Spleen (tissue), 11 donors: ENCODE data around the gene ME2. TPM values are rescaled to one million over a fixed set of nuclear protein-coding genes. Genes with fewer than 3 reads are reported as not detected.
"Not testable (repeated sequence)": the region's sequence is repeated elsewhere in the genome, so short reads cannot be mapped to it uniquely, and the experiment has no call there.

Source experiments
- DNase-seq: peaks from one replicate; pipeline ENCODE4 v3.0.0-alpha.2; 2020
- H3K27ac ChIP-seq, 8 donors: fragments of 200-600 bp; sonication (generic) in 7 of 8; 1 replicate in 4 of 8; 2 replicates in 4 of 8; pipeline versions ENCODE4 v1.5.0 to v1.8.0; 2016 to 2021; ENCODE audit warnings: inconsistent platforms in 4 of 8, mild to moderate bottlenecking in 4 of 8, moderate library complexity in 1 of 8
- H3K27me3 ChIP-seq, 7 donors: fragments of 200-600 bp; sonication (generic) in 6 of 7; replicated peaks in 1 of 7; 1 replicate in 4 of 7; 2 replicates in 3 of 7; pipeline versions ENCODE4 v1.5.0 to v1.8.0; 2016 to 2021; ENCODE audit warnings: inconsistent platforms in 3 of 7, mild to moderate bottlenecking in 1 of 7
- H3K36me3 ChIP-seq, 6 donors: fragments of 200-600 bp; sonication (generic) in 5 of 6; 1 replicate in 4 of 6; 2 replicates in 2 of 6; pipeline versions ENCODE4 v1.5.0 to v1.8.0; 2016 to 2021; ENCODE audit warnings: inconsistent platforms in 2 of 6
- H3K4me1 ChIP-seq, 6 donors: fragments of 200-600 bp; sonication (generic) in 5 of 6; 1 replicate in 3 of 6; 2 replicates in 3 of 6; pipeline versions ENCODE4 v1.5.0 to v1.8.0; 2016 to 2021; ENCODE audit warnings: inconsistent platforms in 3 of 6
- H3K4me3 ChIP-seq, 8 donors: fragments of 200-600 bp; sonication (generic) in 7 of 8; 1 replicate in 4 of 8; 2 replicates in 4 of 8; pipeline versions ENCODE4 v1.5.0 to v1.8.0; 2016 to 2021; ENCODE audit warnings: inconsistent platforms in 4 of 8, mild to moderate bottlenecking in 4 of 8, moderate library complexity in 2 of 8
- H3K9me3 ChIP-seq, 8 donors: fragments of 200-600 bp; sonication (generic) in 7 of 8; 1 replicate in 4 of 8; 2 replicates in 4 of 8; pipeline versions ENCODE4 v1.5.0 to v1.8.0; 2016 to 2021; ENCODE audit warnings: inconsistent platforms in 4 of 8
- CTCF ChIP-seq, 11 experiments: fragments of 200-600 bp in 7 of 11; fragments of 450-650 bp in 4 of 11; sonication (generic) in 4 of 11; IDR thresholded peaks in 8 of 11; conservative IDR thresholded peaks in 3 of 11; 1 replicate in 7 of 11; 2 replicates in 4 of 11; pipeline versions ENCODE4 v1.4.0 to v1.8.0; 2016 to 2021; ENCODE audit warnings: antibody characterized with exemption in 11 of 11, inconsistent platforms in 4 of 11, mild to moderate bottlenecking in 1 of 11
- POLR2A ChIP-seq, 3 donors: fragments of 450-650 bp; IDR thresholded peaks; one replicate each; pipeline ENCODE4 v1.5.1; 2017; ENCODE audit warnings: antibody characterized with exemption in 3 of 3, mild to moderate bottlenecking in 1 of 3
- POLR2AphosphoS5 ChIP-seq, 3 donors: sonication (generic); formaldehyde crosslinking; IDR thresholded peaks; one replicate each; pipeline ENCODE4 v1.5.1; 2017; ENCODE audit warnings: antibody characterized with exemption in 3 of 3
- WGBS, 5 donors: extraction: QIAGEN DNeasy Blood & Tissue Kit in 3 of 5; methylation state at CpG; one replicate each; pipeline versions ENCODE4 v1.1.5 to v1.1.7; 2013 to 2018; 5-methylcytosine and 5-hydroxymethylcytosine counted together
- intact Hi-C: fragments of 100-400 bp; cut with DNase I; formaldehyde crosslinking; loops from one replicate; pipeline ENCODE4 v1.15.0; 2023; ENCODE audit warnings: low total_unique reads
- polyA plus RNA-seq, 3 donors: library from polyadenylated mRNA; stranded (reverse); fragments of 200-250 nt; gene quantifications; one replicate each; pipeline ENCODE4 v1.2.1, GENCODE V29; 2013
- total RNA-seq, 7 donors: library from RNA; depleted of rRNA in 3 of 7; stranded (reverse); fragments of >200 nt in 3 of 7; fragmentation: NEBNext Ultra II Directional in 4 of 7; extraction: Animal tissue kit (Norgen Biotek cat#: 25700) in 4 of 7; gene quantifications; one replicate each; pipeline versions ENCODE4 v1.1.0 to v1.2.1, GENCODE V29; 2016 to 2021
- donor health status: healthy with polysubstance abuse.
- donor health status: DM: no; HTN: no; CAD: no; lungs with moderate emphysema.
- donor health status: DM: no; HTN: no; CAD: no.
- donor health status: Bipolar disorder and iron deficiency.
- donor health status: healthy.
- donor health status: DM: no; HTN: no; CAD: no.
- donor health status: DM: yes; HTN: yes; CAD: no.

ME2 gene
- total and polyA plus RNA-seq, 10 donors = 25.9 to 179 (median 95.6) TPM

GRCh38 chr18:50880119-50880465 is 1.2 kb downstream of the ME2 start:
- H3K4me1 ChIP-seq = peaks cover 10 to 70% (median 45%) of the 10 kb centered on the region in 6 donors
- intact Hi-C loops = loop anchor here (5.0 kb wide), 1 partner anchor 87 kb away; the partner anchor contains the start of gene ELAC1
- no peak for TF ChIP-seq CTCF (IDR thresholded peaks at IDR 0.05 in 8 of 11, conservative IDR thresholded peaks at IDR 0.05 in 3 of 11)
- no peak for TF ChIP-seq POLR2A (IDR thresholded peaks at IDR 0.05)
- no peak for TF ChIP-seq POLR2AphosphoS5 (IDR thresholded peaks at IDR 0.05)
- no peak for DNase-seq
- H3K27me3 ChIP-seq = no peaks in the 10 kb centered on the region
- no peaks in the 10 kb centered on the region for H3K9me3 ChIP-seq
- H3K27ac ChIP-seq = peak overlapping the region in 6 of 8 donors; percentile 96 to 100 (median 98)
- WGBS, 5 donors = 14 to 19% (median 17%) methylated on average over 6 of the region's 6 CpGs
- H3K36me3 ChIP-seq = no peaks in the 10 kb centered on the region
- H3K4me3 ChIP-seq = peak overlapping the region; percentile 59 to 96 (median 73)

- H3K27me3 ChIP-seq, DNase-seq, H3K36me3 ChIP-seq, H3K9me3 ChIP-seq: not testable (repeated sequence)
- H3K4me1 ChIP-seq = peaks cover 10 to 70% (median 45%) of the 10 kb centered on the region in 6 donors
- intact Hi-C loops = loop anchor here (5.0 kb wide), 1 partner anchor 86 kb away; the partner anchor contains the start of gene ELAC1
- peak overlapping the region in 2 of 8 donors; percentile 96 to 97 for H3K27ac ChIP-seq
- WGBS, 5 donors = 83 to 93% (median 90%) methylated on average over 9 of the region's 9 CpGs
- peak in 1 of 3 donors; percentile 45 for TF ChIP-seq POLR2AphosphoS5 (IDR thresholded peaks at IDR 0.05)
- peak overlapping the region in 3 of 8 donors; percentile 70 to 96 (median 81) for H3K4me3 ChIP-seq
Measured at GRCh38 chr18:50880944-50881343, 2.0 kb downstream of the ME2 start.

DNA sequence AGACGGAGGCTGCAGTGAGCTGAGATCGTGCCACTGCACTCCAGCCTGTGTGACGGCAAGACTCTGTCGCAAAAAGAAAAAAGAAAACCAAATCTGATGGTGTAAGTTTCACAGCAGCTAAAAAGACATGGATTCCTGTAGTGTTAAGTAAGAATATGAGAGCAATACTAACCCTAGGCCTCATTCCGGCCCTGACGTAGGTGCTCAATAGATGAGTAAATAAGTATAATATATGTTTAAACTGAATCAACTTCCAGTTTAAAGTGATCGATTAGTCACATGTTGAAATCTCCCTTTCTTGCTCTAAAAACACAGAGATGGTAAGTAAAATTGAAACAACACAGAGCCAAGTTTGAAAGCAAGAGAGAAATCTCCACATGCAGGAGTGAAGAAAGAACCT is 8.0 kb downstream of the ME2 start:
- Histone ChIP-seq H3K36me3 (peaks cover 0 to 39% (median 3%) of the 10 kb centered on the region in 6 donors), H3K27me3 (no peaks in the 10 kb centered on the region), H3K4me3 (no peak overlapping the region), H3K27ac (no peak overlapping the region), H3K4me1 (peaks cover 0 to 36% (median 17%) of the 10 kb centered on the region in 6 donors), H3K9me3 (peaks cover 0 to 24% (median 13%) of the 10 kb centered on the region in 8 donors)
- TF ChIP-seq CTCF (IDR thresholded peaks at IDR 0.05 in 8 of 11, conservative IDR thresholded peaks at IDR 0.05 in 3 of 11) (no peak), POLR2AphosphoS5 (IDR thresholded peaks at IDR 0.05) (no peak), POLR2A (IDR thresholded peaks at IDR 0.05) (no peak)
- 83 to 94% (median 89%) methylated on average over 7 of the region's 7 CpGs for WGBS, 5 donors
- DNase-seq = no peak
- intact Hi-C loops = no loop called here

GRCh38 chr18:50895350-50896045 is 16.6 kb downstream of the ME2 start:
- Histone ChIP-seq H3K36me3 (peaks cover 0 to 65% (median 33%) of the 10 kb centered on the region in 6 donors), H3K27ac (no peak overlapping the region), H3K4me3 (no peak overlapping the region), H3K27me3 (no peaks in the 10 kb centered on the region), H3K4me1 (peaks cover 0 to 3% (median 0%) of the 10 kb centered on the region in 6 donors), H3K9me3 (peaks cover 0 to 7% (median 0%) of the 10 kb centered on the region in 8 donors)
- no peak for TF ChIP-seq POLR2A (IDR thresholded peaks at IDR 0.05)
- TF ChIP-seq POLR2AphosphoS5 (IDR thresholded peaks at IDR 0.05) = no peak
- no peak for TF ChIP-seq CTCF (IDR thresholded peaks at IDR 0.05 in 8 of 11, conservative IDR thresholded peaks at IDR 0.05 in 3 of 11)
- DNase-seq = no peak
- WGBS, 5 donors = 91 to 96% (median 95%) methylated on average over 4 of the region's 4 CpGs
- intact Hi-C loops = no loop called here
